Transverse colon (tissue), 4 donors: ENCODE results near the gene AFF1.

ENCODE experiments used
- CTCF ChIP-seq, 5 experiments: fragments of 200-600 bp in 3 of 5; fragments of 450-650 bp in 2 of 5; sonication (generic) in 3 of 5; IDR thresholded peaks; 1 replicate in 2 of 5; 2 replicates in 3 of 5; pipeline ENCODE4 v1.5.1; 2016 to 2017; ENCODE audit warnings: antibody characterized with exemption in 5 of 5, inconsistent platforms in 3 of 5, mild to moderate bottlenecking in 2 of 5, moderate library complexity in 1 of 5
- POLR2AphosphoS5 ChIP-seq, 3 donors: sonication (generic); formaldehyde crosslinking; IDR thresholded peaks; one replicate each; pipeline ENCODE4 v1.6.1; 2016; ENCODE audit warnings: antibody characterized with exemption in 3 of 3

- TF ChIP-seq CTCF (IDR thresholded peaks at IDR 0.05) (no peak), POLR2AphosphoS5 (IDR thresholded peaks at IDR 0.05) (no peak)
Measured at GRCh38 chr4:87071401-87071800, 136.6 kb downstream of the AFF1 start.
